DOHH2 (cell line): ENCODE data around the gene COL13A1.

ENCODE experiments used
- EZH2phosphoT487 ChIP-seq: fragments of 200-600 bp; sonication (generic); IDR thresholded peaks from 2 replicates; pipeline ENCODE4 v1.6.1; 2017; ENCODE audit warnings: borderline replicate concordance, mild to moderate bottlenecking, antibody characterized with exemption, low read length, moderate library complexity, mixed read lengths
- TF ChIP-seq, protein P1 (sequence below): fragments of 200-600 bp; sonication (generic); IDR thresholded peaks from one replicate; pipeline ENCODE4 v1.5.1; 2014; ENCODE audit warnings: antibody characterized with exemption, mild to moderate bottlenecking, low read depth, low read length; ENCODE audit not compliant: poor library complexity, severe bottlenecking

- TF ChIP-seq, protein P1, sequence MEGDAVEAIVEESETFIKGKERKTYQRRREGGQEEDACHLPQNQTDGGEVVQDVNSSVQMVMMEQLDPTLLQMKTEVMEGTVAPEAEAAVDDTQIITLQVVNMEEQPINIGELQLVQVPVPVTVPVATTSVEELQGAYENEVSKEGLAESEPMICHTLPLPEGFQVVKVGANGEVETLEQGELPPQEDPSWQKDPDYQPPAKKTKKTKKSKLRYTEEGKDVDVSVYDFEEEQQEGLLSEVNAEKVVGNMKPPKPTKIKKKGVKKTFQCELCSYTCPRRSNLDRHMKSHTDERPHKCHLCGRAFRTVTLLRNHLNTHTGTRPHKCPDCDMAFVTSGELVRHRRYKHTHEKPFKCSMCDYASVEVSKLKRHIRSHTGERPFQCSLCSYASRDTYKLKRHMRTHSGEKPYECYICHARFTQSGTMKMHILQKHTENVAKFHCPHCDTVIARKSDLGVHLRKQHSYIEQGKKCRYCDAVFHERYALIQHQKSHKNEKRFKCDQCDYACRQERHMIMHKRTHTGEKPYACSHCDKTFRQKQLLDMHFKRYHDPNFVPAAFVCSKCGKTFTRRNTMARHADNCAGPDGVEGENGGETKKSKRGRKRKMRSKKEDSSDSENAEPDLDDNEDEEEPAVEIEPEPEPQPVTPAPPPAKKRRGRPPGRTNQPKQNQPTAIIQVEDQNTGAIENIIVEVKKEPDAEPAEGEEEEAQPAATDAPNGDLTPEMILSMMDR = no peak
- no peak for TF ChIP-seq EZH2phosphoT487
Observed at GRCh38 chr10:69768386-69768785, 33.3 kb upstream of the COL13A1 start.
